ENCODE data around the gene RPGR. TPM values are rescaled to one million over a fixed set of nuclear protein-coding genes. Genes with fewer than 3 reads are reported as not detected.

Gene RPGR
- total and polyA plus RNA-seq, 10 donors = 5.9 to 34.5 (median 12.5) TPM

- intact Hi-C loops (cut with DNase I; ENCODE audit: low total_unique reads) = no loop called here
- peaks cover 0 to 36% (median 2%) of the 10 kb centered on the region in 6 donors for H3K36me3 ChIP-seq
- no peak for DNase-seq
- H3K27me3 ChIP-seq (replicated peaks in 1 of 7) = no peaks in the 10 kb centered on the region
- no peak overlapping the region for H3K4me3 ChIP-seq
- no peaks in the 10 kb centered on the region for H3K9me3 ChIP-seq
- 58 to 100% (median 88%) methylated on average over 2 of the region's 2 CpGs for WGBS, 5 donors
- H3K27ac ChIP-seq = no peak overlapping the region
- TF ChIP-seq POLR2AphosphoS5 (IDR thresholded peaks at IDR 0.05) (no peak), CTCF (IDR thresholded peaks at IDR 0.05 in 8 of 11, conservative IDR thresholded peaks at IDR 0.05 in 3 of 11) (no peak), POLR2A (IDR thresholded peaks at IDR 0.05) (no peak)
- no peaks in the 10 kb centered on the region for H3K4me1 ChIP-seq
Observed at GRCh38 chrX:38311743-38312142, 15.6 kb downstream of the RPGR start.

- DNase-seq = no peak
- H3K9me3 ChIP-seq = no peaks in the 10 kb centered on the region
- intact Hi-C loops (cut with DNase I; ENCODE audit: low total_unique reads) = no loop called here
- no peak for TF ChIP-seq POLR2AphosphoS5 (IDR thresholded peaks at IDR 0.05)
- TF ChIP-seq CTCF (IDR thresholded peaks at IDR 0.05 in 8 of 11, conservative IDR thresholded peaks at IDR 0.05 in 3 of 11) = no peak
- no peak for TF ChIP-seq POLR2A (IDR thresholded peaks at IDR 0.05)
- no peak overlapping the region for H3K4me3 ChIP-seq
- H3K36me3 ChIP-seq = peaks cover 0 to 25% (median under 1%) of the 10 kb centered on the region in 6 donors
- H3K4me1 ChIP-seq = no peaks in the 10 kb centered on the region
- no peaks in the 10 kb centered on the region for H3K27me3 ChIP-seq (replicated peaks in 1 of 7)
- H3K27ac ChIP-seq = no peak overlapping the region
- WGBS, 5 donors = 81 to 93% (median 85%) methylated on average over 3 of the region's 3 CpGs
Observed at GRCh38 chrX:38305971-38306370, 21.3 kb downstream of the RPGR start.

GRCh38 chrX:38304010-38304409, 23.3 kb downstream of the RPGR start:
- intact Hi-C loops (cut with DNase I; ENCODE audit: low total_unique reads) = no loop called here
- DNase-seq = no peak

GRCh38 chrX:38293741-38294140, 33.6 kb downstream of the RPGR start:
- Histone ChIP-seq H3K36me3 (peaks cover 0 to 9% (median 0%) of the 10 kb centered on the region in 6 donors), H3K27ac (no peak overlapping the region), H3K9me3 (no peaks in the 10 kb centered on the region), H3K4me1 (no peaks in the 10 kb centered on the region), H3K4me3 (no peak overlapping the region), H3K27me3 (replicated peaks in 1 of 7) (no peaks in the 10 kb centered on the region)
- intact Hi-C loops (cut with DNase I; ENCODE audit: low total_unique reads) = no loop called here
- no peak for DNase-seq
- TF ChIP-seq POLR2A (IDR thresholded peaks at IDR 0.05) = no peak
- no peak for TF ChIP-seq CTCF (IDR thresholded peaks at IDR 0.05 in 8 of 11, conservative IDR thresholded peaks at IDR 0.05 in 3 of 11)
- no peak for TF ChIP-seq POLR2AphosphoS5 (IDR thresholded peaks at IDR 0.05)
- WGBS, 5 donors = 56 to 86% (median 69%) methylated on average over 2 of the region's 2 CpGs

More at GRCh38 chrX:38304010-38304409, 23.3 kb downstream of the RPGR start:
- no peak overlapping the region for H3K27ac ChIP-seq
- no peaks in the 10 kb centered on the region for H3K27me3 ChIP-seq (replicated peaks in 1 of 7)
- no peak overlapping the region for H3K4me3 ChIP-seq
- H3K36me3 ChIP-seq = peaks cover 0 to 20% (median 2%) of the 10 kb centered on the region in 6 donors
- TF ChIP-seq CTCF (IDR thresholded peaks at IDR 0.05 in 8 of 11, conservative IDR thresholded peaks at IDR 0.05 in 3 of 11) (no peak), POLR2A (IDR thresholded peaks at IDR 0.05) (no peak), POLR2AphosphoS5 (IDR thresholded peaks at IDR 0.05) (no peak)
- H3K4me1 ChIP-seq = no peaks in the 10 kb centered on the region
- 43 to 74% (median 63%) methylated on average over 4 of the region's 4 CpGs for WGBS, 5 donors
- no peaks in the 10 kb centered on the region for H3K9me3 ChIP-seq
